Epithelial cell of proximal tubule (primary cell): Measurements from ENCODE around the gene RAI14. TPM values are rescaled to one million over a fixed set of nuclear protein-coding genes. Genes with fewer than 3 reads are reported as not detected.

Experiments
- DNase-seq: peaks from one replicate; pipeline ENCODE4 v3.0.0-alpha.2; 2011; ENCODE audit warnings: low read depth
- H3K4me3 ChIP-seq: 2 replicates; pipeline ENCODE4 v1.5.1; 2011; ENCODE audit warnings: low read depth, mild to moderate bottlenecking, low read length
- CTCF ChIP-seq: conservative IDR thresholded peaks from 2 replicates; pipeline ENCODE4 v1.5.1; 2012; ENCODE audit warnings: low read depth, mild to moderate bottlenecking, low read length
- total RNA-seq: library from RNA; depleted of rRNA; stranded (reverse); fragments of >200 nt; gene quantifications from 2 replicates; pipeline ENCODE4 v1.2.3, GENCODE V29; 2015

Gene RAI14
- total RNA-seq, 1 donor from 2014 or later = 139 TPM

- no peak for DNase-seq
- H3K4me3 ChIP-seq = no peak overlapping the region
- TF ChIP-seq CTCF = no peak
These were observed 175.2 kb downstream of the RAI14 start for GRCh38 chr5:34831303-34831702.

GRCh38 chr5:34832568-34832967 is 176.4 kb downstream of the RAI14 start:
- no peak for TF ChIP-seq CTCF
- H3K4me3 ChIP-seq = no peak overlapping the region
- no peak for DNase-seq

- TF ChIP-seq CTCF = no peak
- no peak for DNase-seq
- H3K4me3 ChIP-seq = no peak overlapping the region
These were observed 177.0 kb downstream of the RAI14 start for GRCh38 chr5:34833090-34833489.

GRCh38 chr5:34833976-34834793 is 178.1 kb downstream of the RAI14 start:
- no peak for DNase-seq
- no peak for TF ChIP-seq CTCF
- H3K4me3 ChIP-seq = no peak overlapping the region

- no peak for DNase-seq
- no peak for TF ChIP-seq CTCF
- H3K4me3 ChIP-seq = no peak overlapping the region
These were observed 178.6 kb downstream of the RAI14 start for GRCh38 chr5:34834794-34835089.

GRCh38 chr5:34835664-34836063 is 179.5 kb downstream of the RAI14 start:
- no peak overlapping the region for H3K4me3 ChIP-seq
- TF ChIP-seq CTCF = no peak
- no peak for DNase-seq
